Uterus (tissue), 4 donors: ENCODE results near the gene PRRT1. TPM values are rescaled to one million over a fixed set of nuclear protein-coding genes. Genes with fewer than 3 reads are reported as not detected.

Experiments
- DNase-seq, 2 donors: peaks; one replicate each; pipeline ENCODE4 v3.0.0-alpha.2; 2019 to 2020
- H3K27ac ChIP-seq, 2 donors: fragments of 200-600 bp; sonication (generic); 1 replicate in 1 of 2; 2 replicates in 1 of 2; pipeline ENCODE4 v1.5.1; 2016 to 2018
- H3K27me3 ChIP-seq, 2 donors: fragments of 200-600 bp; sonication (generic); one replicate each; pipeline ENCODE4 v1.5.1; 2018 to 2019; ENCODE audit warnings: control low read depth in 1 of 2
- H3K36me3 ChIP-seq, 2 donors: fragments of 200-600 bp; sonication (generic); one replicate each; pipeline ENCODE4 v1.5.1; 2019; ENCODE audit warnings: control low read depth in 1 of 2
- H3K4me1 ChIP-seq, 2 donors: fragments of 200-600 bp; sonication (generic); one replicate each; pipeline ENCODE4 v1.5.1; 2018 to 2019; ENCODE audit warnings: control low read depth in 1 of 2
- H3K4me3 ChIP-seq, 2 donors: fragments of 200-600 bp; sonication (generic); 1 replicate in 1 of 2; 2 replicates in 1 of 2; pipeline ENCODE4 v1.5.1; 2018 to 2019; ENCODE audit warnings: mild to moderate bottlenecking in 1 of 2
- H3K9me3 ChIP-seq, 2 donors: fragments of 200-600 bp; sonication (generic); one replicate each; pipeline ENCODE4 v1.5.1; 2019; ENCODE audit warnings: control low read depth in 1 of 2
- POLR2A ChIP-seq, 2 donors: fragments of 450-650 bp; IDR thresholded peaks; one replicate each; pipeline ENCODE4 v1.6.1; 2016; ENCODE audit warnings: antibody characterized with exemption in 2 of 2, mild to moderate bottlenecking in 1 of 2, moderate library complexity in 1 of 2
- intact Hi-C: fragments of 100-400 bp; cut with DNase I; formaldehyde crosslinking; loops from one replicate; pipeline ENCODE4 v1.15.1; 2023; ENCODE audit warnings: low total_unique reads
- total RNA-seq, 4 donors: library from RNA; depleted of rRNA in 3 of 4; stranded (reverse); fragments of >200 nt in 3 of 4; gene quantifications; one replicate each; pipeline versions ENCODE4 v1.1.0 to v1.2.4, GENCODE V29; 2014 to 2023
- TF ChIP-seq, protein P1 (sequence below), 4 experiments: fragments of 200-600 bp in 2 of 4; fragments of 450-650 bp in 2 of 4; sonication (generic) in 2 of 4; IDR thresholded peaks; one replicate each; pipeline ENCODE4 v1.5.1; 2016 to 2019; ENCODE audit warnings: antibody characterized with exemption in 4 of 4, mild to moderate bottlenecking in 2 of 4, moderate library complexity in 1 of 4
- donor health status: DM: yes; HTN: yes; CAD: no.

Gene PRRT1
- total RNA-seq, 4 donors from 2014 or later = 8.0 to 9.4 TPM; not detected in 2

DNA sequence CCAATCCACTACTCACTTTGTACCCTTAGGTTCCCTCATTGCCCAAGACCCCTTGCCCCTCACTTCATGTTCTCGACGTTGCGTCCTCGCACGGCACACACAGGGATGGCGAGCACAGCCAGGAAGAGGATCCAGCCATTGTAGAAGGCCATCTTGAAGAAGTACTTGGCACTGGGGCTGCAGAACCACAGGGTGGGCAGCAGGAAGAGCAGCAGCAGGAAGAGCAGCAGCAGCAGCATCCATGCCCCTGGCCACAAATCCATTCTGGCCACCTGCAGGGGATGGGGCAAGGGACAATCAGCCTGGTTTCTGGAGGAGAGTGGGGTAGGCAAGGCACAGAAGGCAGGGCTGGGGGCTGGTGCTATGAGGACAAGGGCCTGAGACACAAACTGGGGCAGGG lies 19.5 kb upstream of the PRRT1 start:
- DNase-seq = no peak
- Histone ChIP-seq H3K4me1 (no peaks in the 10 kb centered on the region), H3K27me3 (no peaks in the 10 kb centered on the region), H3K9me3 (no peaks in the 10 kb centered on the region), H3K36me3 (no peaks in the 10 kb centered on the region), H3K4me3 (no peak overlapping the region), H3K27ac (no peak overlapping the region)
- no peak for TF ChIP-seq POLR2A (IDR thresholded peaks at IDR 0.05)
- TF ChIP-seq, protein P1, sequence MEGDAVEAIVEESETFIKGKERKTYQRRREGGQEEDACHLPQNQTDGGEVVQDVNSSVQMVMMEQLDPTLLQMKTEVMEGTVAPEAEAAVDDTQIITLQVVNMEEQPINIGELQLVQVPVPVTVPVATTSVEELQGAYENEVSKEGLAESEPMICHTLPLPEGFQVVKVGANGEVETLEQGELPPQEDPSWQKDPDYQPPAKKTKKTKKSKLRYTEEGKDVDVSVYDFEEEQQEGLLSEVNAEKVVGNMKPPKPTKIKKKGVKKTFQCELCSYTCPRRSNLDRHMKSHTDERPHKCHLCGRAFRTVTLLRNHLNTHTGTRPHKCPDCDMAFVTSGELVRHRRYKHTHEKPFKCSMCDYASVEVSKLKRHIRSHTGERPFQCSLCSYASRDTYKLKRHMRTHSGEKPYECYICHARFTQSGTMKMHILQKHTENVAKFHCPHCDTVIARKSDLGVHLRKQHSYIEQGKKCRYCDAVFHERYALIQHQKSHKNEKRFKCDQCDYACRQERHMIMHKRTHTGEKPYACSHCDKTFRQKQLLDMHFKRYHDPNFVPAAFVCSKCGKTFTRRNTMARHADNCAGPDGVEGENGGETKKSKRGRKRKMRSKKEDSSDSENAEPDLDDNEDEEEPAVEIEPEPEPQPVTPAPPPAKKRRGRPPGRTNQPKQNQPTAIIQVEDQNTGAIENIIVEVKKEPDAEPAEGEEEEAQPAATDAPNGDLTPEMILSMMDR (IDR thresholded peaks at IDR 0.05) = no peak
- intact Hi-C loops = loop anchor here (10.0 kb wide), 1 partner anchor 46 kb away; the partner anchor contains the start of gene ATF6B

DNA sequence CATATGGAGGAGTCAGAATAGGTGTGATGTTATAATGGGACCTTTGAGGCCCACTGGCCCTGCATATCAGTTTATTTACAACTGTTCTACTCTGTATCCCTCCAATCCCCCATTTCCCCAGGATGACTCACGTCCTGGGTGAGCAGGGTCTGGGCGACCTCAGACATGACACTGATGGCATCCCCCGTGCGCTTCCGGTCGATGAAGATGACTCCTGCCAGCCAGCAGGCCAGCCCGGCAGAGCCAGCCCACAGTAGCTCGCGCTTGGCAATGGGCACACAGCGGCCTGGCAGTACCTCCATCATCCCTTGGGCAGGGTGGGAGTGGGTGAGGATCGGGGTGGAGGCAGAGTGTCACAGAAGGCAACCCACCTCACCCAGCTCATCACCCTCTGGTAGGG lies 18.6 kb upstream of the PRRT1 start:
- intact Hi-C loops = loop anchor here (10.0 kb wide), 1 partner anchor 45 kb away; the partner anchor contains the start of gene ATF6B
- Histone ChIP-seq H3K9me3 (no peaks in the 10 kb centered on the region), H3K27me3 (no peaks in the 10 kb centered on the region), H3K36me3 (no peaks in the 10 kb centered on the region), H3K27ac (no peak overlapping the region), H3K4me3 (no peak overlapping the region), H3K4me1 (no peaks in the 10 kb centered on the region)
- DNase-seq = no peak
- no peak for TF ChIP-seq POLR2A (IDR thresholded peaks at IDR 0.05)
- TF ChIP-seq, protein P1 (IDR thresholded peaks at IDR 0.05) = no peak

DNA sequence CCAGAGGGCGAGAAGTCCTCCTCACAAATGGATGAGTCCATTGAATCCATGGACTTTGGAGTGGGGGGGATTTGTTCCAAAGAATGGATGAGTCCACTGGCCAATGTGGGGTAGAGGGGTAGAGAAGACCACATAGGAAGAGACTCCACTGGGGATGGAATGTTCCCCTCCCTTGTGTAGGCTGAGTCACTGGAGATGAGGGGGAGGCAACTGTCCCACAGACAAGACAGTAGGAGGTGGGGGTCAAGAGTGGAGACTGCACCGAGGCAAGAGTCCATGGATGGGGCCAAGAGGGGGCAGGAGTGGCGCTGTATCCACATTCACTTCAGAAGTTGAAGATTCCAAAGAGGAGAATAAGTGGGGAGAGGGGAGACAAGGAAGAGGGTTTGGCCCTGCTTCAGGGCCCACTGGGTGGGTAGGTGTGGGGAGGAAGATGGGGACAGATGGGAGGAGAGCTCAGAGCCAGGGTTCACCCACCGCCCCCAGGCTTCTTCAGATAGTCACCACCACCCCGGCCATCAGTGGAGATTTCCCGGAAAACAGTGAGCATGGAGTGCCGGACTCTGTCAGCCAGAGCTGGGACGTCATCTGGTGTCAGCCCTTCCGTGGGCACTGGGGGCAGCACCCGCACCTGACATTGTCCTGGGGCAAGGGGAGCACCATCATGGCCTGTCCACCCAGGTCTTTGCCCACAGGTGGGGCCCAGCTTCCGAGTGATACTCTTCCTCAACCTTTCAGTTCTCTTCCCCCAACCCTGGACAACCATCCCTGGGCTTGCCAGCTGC lies 17.3 kb upstream of the PRRT1 start:
- TF ChIP-seq, protein P1 (IDR thresholded peaks at IDR 0.05) = no peak
- no peak for TF ChIP-seq POLR2A (IDR thresholded peaks at IDR 0.05)
- intact Hi-C loops = no loop called here
- no peaks in the 10 kb centered on the region for H3K4me1 ChIP-seq
- no peaks in the 10 kb centered on the region for H3K9me3 ChIP-seq
- peak overlapping the region in 1 of 2 donors; percentile 6 for H3K27ac ChIP-seq
- no peak for DNase-seq
- no peaks in the 10 kb centered on the region for H3K27me3 ChIP-seq
- no peaks in the 10 kb centered on the region for H3K36me3 ChIP-seq
- no peak overlapping the region for H3K4me3 ChIP-seq

DNA sequence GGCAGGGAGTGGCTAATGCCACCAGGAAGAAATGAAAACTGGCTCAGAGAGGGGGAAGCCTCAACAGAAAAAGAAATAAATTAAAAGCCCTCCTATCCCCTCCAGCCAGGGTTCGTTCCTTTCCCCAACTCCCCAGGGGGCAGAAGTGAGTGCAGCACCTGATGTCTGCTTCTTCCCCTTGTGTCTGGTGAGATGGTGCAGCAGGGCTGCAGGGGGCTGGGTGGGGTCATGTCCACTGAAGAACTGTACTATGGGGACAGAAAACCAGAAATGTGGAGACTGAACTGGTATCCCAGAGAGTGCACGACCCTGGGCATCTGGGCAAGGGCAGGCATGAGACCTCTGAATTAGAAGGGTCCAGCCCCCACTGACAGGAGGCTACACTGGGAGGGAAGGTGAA lies 16.6 kb upstream of the PRRT1 start:
- intact Hi-C loops = no loop called here
- Histone ChIP-seq H3K4me1 (no peaks in the 10 kb centered on the region), H3K9me3 (no peaks in the 10 kb centered on the region), H3K27me3 (no peaks in the 10 kb centered on the region), H3K27ac (no peak overlapping the region), H3K36me3 (no peaks in the 10 kb centered on the region), H3K4me3 (no peak overlapping the region)
- no peak for DNase-seq
- no peak for TF ChIP-seq POLR2A (IDR thresholded peaks at IDR 0.05)
- TF ChIP-seq, protein P1 (IDR thresholded peaks at IDR 0.05) = no peak

DNA sequence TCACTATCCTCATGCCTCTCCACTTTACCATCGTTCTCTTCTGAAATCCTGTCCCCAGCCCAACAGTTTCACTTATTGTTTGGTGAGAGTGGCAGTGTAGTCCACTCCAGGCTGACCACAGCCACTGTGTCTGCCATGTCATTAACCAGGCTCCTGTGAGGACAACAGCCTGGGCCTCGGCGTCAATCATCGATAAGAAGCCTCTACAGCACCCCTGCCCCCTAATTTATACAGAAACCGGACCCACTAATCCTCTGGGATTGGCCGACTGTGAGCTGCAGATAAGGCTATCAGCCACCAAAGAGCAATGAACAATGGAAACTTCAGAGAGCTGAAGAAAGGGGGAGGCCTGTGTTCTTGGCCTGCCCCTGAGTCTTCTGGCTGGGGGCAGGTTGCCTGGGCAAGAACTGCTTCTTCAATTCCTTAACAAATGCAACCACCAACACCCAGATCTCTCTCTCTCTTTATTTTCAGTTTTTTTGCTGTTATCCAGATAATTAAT lies 16.1 kb upstream of the PRRT1 start:
- Histone ChIP-seq H3K4me3 (no peak overlapping the region), H3K27ac (no peak overlapping the region), H3K36me3 (no peaks in the 10 kb centered on the region), H3K9me3 (no peaks in the 10 kb centered on the region), H3K27me3 (no peaks in the 10 kb centered on the region), H3K4me1 (no peaks in the 10 kb centered on the region)
- DNase-seq = no peak
- TF ChIP-seq POLR2A (IDR thresholded peaks at IDR 0.05) = no peak
- TF ChIP-seq, protein P1 (IDR thresholded peaks at IDR 0.05) = no peak
- intact Hi-C loops = no loop called here
